ENCODE results near the gene MIPEP.

MIPEP gene

DNA sequence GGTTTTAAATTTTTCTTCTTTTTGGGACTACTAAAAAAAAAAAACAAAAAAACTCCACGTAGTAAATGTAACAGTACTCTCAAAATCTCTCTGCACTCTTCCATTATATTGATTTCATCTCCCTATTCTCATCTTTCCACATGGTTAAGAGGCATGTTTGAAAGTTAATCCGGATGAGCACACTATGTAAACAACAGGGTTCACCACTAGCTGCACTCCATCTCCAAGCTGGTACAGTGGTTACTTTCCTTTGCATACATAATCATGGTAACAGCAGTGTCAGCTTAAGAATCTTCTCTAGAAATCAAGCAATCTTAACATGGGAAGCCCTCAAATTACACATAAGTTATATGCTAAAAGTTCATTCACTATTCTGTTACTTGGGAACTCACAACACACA is 92.6 kb downstream of the MIPEP start:
- POLR2A ChIA-PET, result no interaction called here
- CTCF ChIA-PET, result no interaction called here
- TF ChIP-seq, protein P1, sequence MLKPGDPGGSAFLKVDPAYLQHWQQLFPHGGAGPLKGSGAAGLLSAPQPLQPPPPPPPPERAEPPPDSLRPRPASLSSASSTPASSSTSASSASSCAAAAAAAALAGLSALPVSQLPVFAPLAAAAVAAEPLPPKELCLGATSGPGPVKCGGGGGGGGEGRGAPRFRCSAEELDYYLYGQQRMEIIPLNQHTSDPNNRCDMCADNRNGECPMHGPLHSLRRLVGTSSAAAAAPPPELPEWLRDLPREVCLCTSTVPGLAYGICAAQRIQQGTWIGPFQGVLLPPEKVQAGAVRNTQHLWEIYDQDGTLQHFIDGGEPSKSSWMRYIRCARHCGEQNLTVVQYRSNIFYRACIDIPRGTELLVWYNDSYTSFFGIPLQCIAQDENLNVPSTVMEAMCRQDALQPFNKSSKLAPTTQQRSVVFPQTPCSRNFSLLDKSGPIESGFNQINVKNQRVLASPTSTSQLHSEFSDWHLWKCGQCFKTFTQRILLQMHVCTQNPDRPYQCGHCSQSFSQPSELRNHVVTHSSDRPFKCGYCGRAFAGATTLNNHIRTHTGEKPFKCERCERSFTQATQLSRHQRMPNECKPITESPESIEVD (tag by site-specific recombination; IDR thresholded peaks at IDR 0.05), result peak; percentile 23; the same call in 1 of the 2 replicates
- TF ChIP-seq ZNF350 (tag by site-specific recombination; IDR thresholded peaks at IDR 0.05), result no peak
- peak; percentile 36; the same call in 1 of the 2 replicates for TF ChIP-seq KLF8 (tag by site-specific recombination; IDR thresholded peaks at IDR 0.05)
- 0 out of 2 replicates have a peak, but pooled peaks have one; percentile 6 for TF ChIP-seq FEZF1 (tag by site-specific recombination; IDR thresholded peaks at IDR 0.05)

DNA sequence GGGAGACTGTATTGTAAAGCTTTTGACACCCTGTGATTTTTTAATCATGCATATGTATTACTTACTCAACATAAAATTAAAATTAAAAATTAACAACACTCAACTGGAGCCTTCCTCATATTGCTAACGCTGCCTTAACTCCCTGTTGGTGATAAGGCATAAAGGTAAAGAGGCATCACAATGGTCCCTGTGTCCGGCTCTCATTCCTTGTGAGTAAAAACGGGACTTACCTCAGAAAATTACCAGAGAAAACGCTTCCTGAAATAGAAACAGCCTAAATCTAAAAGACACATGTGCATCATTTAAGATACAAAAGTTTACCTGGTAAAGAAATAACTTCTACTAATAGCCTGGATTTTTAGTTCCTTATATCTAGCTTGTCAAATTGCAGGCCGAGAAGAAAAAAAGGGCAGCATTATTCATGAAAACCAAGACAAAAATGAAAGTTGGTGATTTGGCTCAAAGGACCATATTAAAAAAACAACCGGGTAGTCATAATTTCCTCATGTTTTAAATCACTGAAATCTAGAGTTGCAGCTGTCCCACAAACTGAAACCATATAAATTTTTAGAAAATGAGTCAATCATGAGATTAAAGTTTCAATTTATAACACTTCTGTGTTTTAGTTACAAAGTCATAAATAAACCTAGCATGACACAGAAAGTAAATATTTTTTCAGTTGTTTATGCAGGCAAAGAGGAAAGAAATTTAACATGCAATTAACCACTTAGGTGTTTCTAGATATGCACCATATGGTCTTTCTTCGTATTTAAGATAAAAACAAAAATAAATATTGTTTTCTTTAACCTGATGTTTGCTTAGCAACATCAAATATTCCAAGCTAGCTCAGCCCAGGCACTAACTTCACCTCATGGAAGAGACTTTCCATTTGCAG is 94.7 kb downstream of the MIPEP start:
- Histone ChIP-seq H3K4me1 (ENCODE audit: control insufficient read depth, insufficient read depth, low read length) (peaks cover 7% of the 10 kb centered on the region), H3K9me3 (ENCODE audit: control insufficient read depth, insufficient read depth, low read depth, low read length) (no peaks in the 10 kb centered on the region), H3K4me3 (ENCODE audit: low read depth, low read length) (no peak overlapping the region), H3K27ac (ENCODE audit: extremely low read depth, low read depth, low read length) (no peak overlapping the region), H3K36me3 (ENCODE audit: control insufficient read depth in 2 of 2, insufficient read depth in 1 of 2, low read length in 2 of 2) (peaks cover 0 to 5% of the 10 kb centered on the region in 2 experiments; a peak in 1 of 3 replicates)
- CTCF ChIA-PET, result interaction anchor here (0.6 kb wide), 1 partner anchor 82 kb away, joined by 3 read pairs; no protein-coding TSS in a partner anchor
- TF ChIP-seq, protein P2, sequence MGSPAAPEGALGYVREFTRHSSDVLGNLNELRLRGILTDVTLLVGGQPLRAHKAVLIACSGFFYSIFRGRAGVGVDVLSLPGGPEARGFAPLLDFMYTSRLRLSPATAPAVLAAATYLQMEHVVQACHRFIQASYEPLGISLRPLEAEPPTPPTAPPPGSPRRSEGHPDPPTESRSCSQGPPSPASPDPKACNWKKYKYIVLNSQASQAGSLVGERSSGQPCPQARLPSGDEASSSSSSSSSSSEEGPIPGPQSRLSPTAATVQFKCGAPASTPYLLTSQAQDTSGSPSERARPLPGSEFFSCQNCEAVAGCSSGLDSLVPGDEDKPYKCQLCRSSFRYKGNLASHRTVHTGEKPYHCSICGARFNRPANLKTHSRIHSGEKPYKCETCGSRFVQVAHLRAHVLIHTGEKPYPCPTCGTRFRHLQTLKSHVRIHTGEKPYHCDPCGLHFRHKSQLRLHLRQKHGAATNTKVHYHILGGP (tag by site-specific recombination; IDR thresholded peaks at IDR 0.05), result peak; percentile 62; the same call in 1 of the 2 replicates
- peak; percentile 53 for TF ChIP-seq SP7 (tag by site-specific recombination; IDR thresholded peaks at IDR 0.05)
- TF ChIP-seq ZBTB8A (tag by site-specific recombination; IDR thresholded peaks at IDR 0.05), result no peak
- TF ChIP-seq, protein P1 (tag by site-specific recombination; IDR thresholded peaks at IDR 0.05), result peak; percentile 75
- TF ChIP-seq, protein P3, sequence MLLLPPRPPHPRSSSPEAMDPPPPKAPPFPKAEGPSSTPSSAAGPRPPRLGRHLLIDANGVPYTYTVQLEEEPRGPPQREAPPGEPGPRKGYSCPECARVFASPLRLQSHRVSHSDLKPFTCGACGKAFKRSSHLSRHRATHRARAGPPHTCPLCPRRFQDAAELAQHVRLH (tag by site-specific recombination; IDR thresholded peaks at IDR 0.05), result no peak
- TF ChIP-seq FEZF1 (tag by site-specific recombination; IDR thresholded peaks at IDR 0.05), result peak; percentile 36
- TF ChIP-seq, protein P4, sequence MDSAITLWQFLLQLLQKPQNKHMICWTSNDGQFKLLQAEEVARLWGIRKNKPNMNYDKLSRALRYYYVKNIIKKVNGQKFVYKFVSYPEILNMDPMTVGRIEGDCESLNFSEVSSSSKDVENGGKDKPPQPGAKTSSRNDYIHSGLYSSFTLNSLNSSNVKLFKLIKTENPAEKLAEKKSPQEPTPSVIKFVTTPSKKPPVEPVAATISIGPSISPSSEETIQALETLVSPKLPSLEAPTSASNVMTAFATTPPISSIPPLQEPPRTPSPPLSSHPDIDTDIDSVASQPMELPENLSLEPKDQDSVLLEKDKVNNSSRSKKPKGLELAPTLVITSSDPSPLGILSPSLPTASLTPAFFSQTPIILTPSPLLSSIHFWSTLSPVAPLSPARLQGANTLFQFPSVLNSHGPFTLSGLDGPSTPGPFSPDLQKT (IDR thresholded peaks at IDR 0.05; ENCODE audit: borderline replicate concordance, low read depth, low read length), result no peak
- no peak for TF ChIP-seq ZNF654 (tag by site-specific recombination; IDR thresholded peaks at IDR 0.05; ENCODE audit: low read depth)
- POLR2A ChIA-PET, result no interaction called here

More for the DNA sequence above, 92.6 kb downstream of the MIPEP start:
- no peak overlapping the region for H3K4me3 ChIP-seq (ENCODE audit: low read depth, low read length)
- H3K36me3 ChIP-seq (ENCODE audit: control insufficient read depth in 2 of 2, insufficient read depth in 1 of 2, low read length in 2 of 2), result peaks cover 0 to 5% of the 10 kb centered on the region in 2 experiments; a peak in 1 of 3 replicates
- no peaks in the 10 kb centered on the region for H3K9me3 ChIP-seq (ENCODE audit: control insufficient read depth, insufficient read depth, low read depth, low read length)
- peaks cover 7% of the 10 kb centered on the region for H3K4me1 ChIP-seq (ENCODE audit: control insufficient read depth, insufficient read depth, low read length)
- H3K27ac ChIP-seq (ENCODE audit: extremely low read depth, low read depth, low read length), result no peak overlapping the region

DNA sequence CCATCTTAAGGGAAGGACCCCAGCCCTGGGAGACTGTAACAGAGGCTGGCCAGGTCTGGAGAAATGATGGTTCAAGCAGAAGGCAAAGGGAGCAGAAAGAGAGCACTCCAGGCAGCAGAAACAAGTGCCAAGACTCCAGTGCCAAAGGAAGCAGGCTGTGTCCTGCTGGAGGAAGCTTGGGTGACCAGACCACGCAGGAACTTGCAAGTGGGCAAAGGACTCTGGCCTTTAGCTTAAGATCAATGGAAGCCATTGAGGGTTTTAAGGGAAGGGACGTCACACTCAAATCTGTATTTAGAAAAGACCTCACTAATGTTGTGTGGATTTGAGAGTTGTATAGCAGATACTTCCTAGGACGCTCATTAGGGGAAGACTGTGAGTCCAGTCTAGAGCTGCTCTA is 95.5 kb downstream of the MIPEP start:
- POLR2A ChIA-PET, result no interaction called here
- H3K4me3 ChIP-seq (ENCODE audit: low read depth, low read length), result no peak overlapping the region
- CTCF ChIA-PET, result no interaction called here
- no peaks in the 10 kb centered on the region for H3K9me3 ChIP-seq (ENCODE audit: control insufficient read depth, insufficient read depth, low read depth, low read length)
- H3K27ac ChIP-seq (ENCODE audit: extremely low read depth, low read depth, low read length), result no peak overlapping the region
- TF ChIP-seq, protein P3 (tag by site-specific recombination; IDR thresholded peaks at IDR 0.05), result no peak
- TF ChIP-seq ZNF610 (tag by site-specific recombination; IDR thresholded peaks at IDR 0.05; ENCODE audit: borderline replicate concordance), result no peak
- TF ChIP-seq, protein P5, sequence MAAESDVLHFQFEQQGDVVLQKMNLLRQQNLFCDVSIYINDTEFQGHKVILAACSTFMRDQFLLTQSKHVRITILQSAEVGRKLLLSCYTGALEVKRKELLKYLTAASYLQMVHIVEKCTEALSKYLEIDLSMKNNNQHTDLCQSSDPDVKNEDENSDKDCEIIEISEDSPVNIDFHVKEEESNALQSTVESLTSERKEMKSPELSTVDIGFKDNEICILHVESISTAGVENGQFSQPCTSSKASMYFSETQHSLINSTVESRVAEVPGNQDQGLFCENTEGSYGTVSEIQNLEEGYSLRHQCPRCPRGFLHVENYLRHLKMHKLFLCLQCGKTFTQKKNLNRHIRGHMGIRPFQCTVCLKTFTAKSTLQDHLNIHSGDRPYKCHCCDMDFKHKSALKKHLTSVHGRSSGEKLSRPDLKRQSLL (tag by site-specific recombination; IDR thresholded peaks at IDR 0.05), result no peak
- peaks cover 7% of the 10 kb centered on the region for H3K4me1 ChIP-seq (ENCODE audit: control insufficient read depth, insufficient read depth, low read length)
- peaks cover 0 to 5% of the 10 kb centered on the region in 2 experiments; a peak in 1 of 3 replicates for H3K36me3 ChIP-seq (ENCODE audit: control insufficient read depth in 2 of 2, insufficient read depth in 1 of 2, low read length in 2 of 2)

Data from HEK293 (cell line).